K562 (cell line): ENCODE data around the gene USHBP1. TPM values are rescaled to one million over a fixed set of nuclear protein-coding genes. Genes with fewer than 3 reads are reported as not detected.

Experiments
- ATF7 ChIP-seq: fragments of 450-650 bp; IDR thresholded peaks from 2 replicates; pipeline ENCODE4 v1.7.1; 2014; ENCODE audit warnings: mild to moderate bottlenecking, moderate library complexity
- BCOR ChIP-seq: fragments of 450-650 bp; IDR thresholded peaks from 2 replicates; pipeline ENCODE4 v1.6.1; 2016
- CREB1 ChIP-seq, 2 experiments: sonication (generic) in 1 of 2; formaldehyde crosslinking in 1 of 2; IDR thresholded peaks; 2 replicates each; pipeline versions ENCODE4 v1.6.1 to v1.8.0; 2012 to 2022; ENCODE audit warnings: inconsistent platforms in 1 of 2, mild to moderate bottlenecking in 1 of 2, missing genetic modification reagents in 1 of 2, moderate library complexity in 1 of 2
- ELF4 ChIP-seq: fragments of 450-650 bp; formaldehyde crosslinking; IDR thresholded peaks from 2 replicates; pipeline ENCODE4 v1.4.0; 2022; ENCODE audit warnings: missing genetic modification characterization
- HMG20B ChIP-seq: fragments of 250-450 bp; sonication (Bioruptor Pico); IDR thresholded peaks from 2 replicates; pipeline ENCODE4 v1.5.0; 2021; ENCODE audit warnings: mild to moderate bottlenecking
- JUND ChIP-seq, 2 experiments: IDR thresholded peaks; 2 replicates in 1 of 2; 3 replicates in 1 of 2; pipeline ENCODE4 v1.6.1; 2011; ENCODE audit warnings: borderline replicate concordance in 2 of 2, low read depth in 2 of 2, low read length in 2 of 2, improper control_type of control experiment in 1 of 2, missing biosample characterization in 1 of 2, missing genetic modification characterization in 1 of 2, missing genetic modification reagents in 1 of 2
- KDM5B ChIP-seq: fragments of 200-600 bp; sonication (generic); IDR thresholded peaks from 2 replicates; pipeline ENCODE4 v1.6.1; 2012; ENCODE audit warnings: low read depth, mild to moderate bottlenecking, moderate library complexity, low read length, control low read depth, inconsistent platforms; ENCODE audit not compliant: insufficient replicate concordance
- MYBL2 ChIP-seq, 2 experiments: fragments of 450-650 bp in 1 of 2; sonication (generic) in 1 of 2; formaldehyde crosslinking in 1 of 2; IDR thresholded peaks; 2 replicates each; pipeline versions ENCODE4 v1.6.1 to v1.8.1; 2017 to 2022; ENCODE audit warnings: borderline replicate concordance in 1 of 2, inconsistent platforms in 1 of 2, low read depth in 1 of 2, mild to moderate bottlenecking in 1 of 2, missing genetic modification reagents in 1 of 2, moderate library complexity in 1 of 2
- MYNN ChIP-seq, 2 experiments: sonication (generic); formaldehyde crosslinking in 1 of 2; IDR thresholded peaks; 2 replicates each; pipeline versions ENCODE4 v1.5.0 to v1.6.1; 2016 to 2020; ENCODE audit warnings: antibody characterized with exemption in 1 of 2, missing genetic modification reagents in 1 of 2
- NR1H2 ChIP-seq: sonication (generic); formaldehyde crosslinking; IDR thresholded peaks from 2 replicates; pipeline ENCODE4 v1.4.0; 2020; ENCODE audit warnings: mild to moderate bottlenecking, missing genetic modification reagents
- NR2C1 ChIP-seq, 2 experiments: fragments of 450-650 bp; IDR thresholded peaks; 2 replicates each; pipeline ENCODE4 v1.6.1; 2017; ENCODE audit warnings: mild to moderate bottlenecking in 2 of 2, antibody characterized with exemption in 1 of 2, inconsistent platforms in 1 of 2, missing compliant biosample characterization in 1 of 2, missing genetic modification characterization in 1 of 2
- PRPF4 ChIP-seq: fragments of 200-400 bp; formaldehyde crosslinking; IDR thresholded peaks from one replicate; pipeline ENCODE4 v1.6.1; 2017; ENCODE audit warnings: low read length, low read depth, mild to moderate bottlenecking; ENCODE audit not compliant: insufficient read depth, poor library complexity, severe bottlenecking
- RBM15 ChIP-seq: fragments of 200-400 bp; formaldehyde crosslinking; IDR thresholded peaks from 2 replicates; pipeline ENCODE4 v1.6.1; 2018; ENCODE audit warnings: mild to moderate bottlenecking, low read length, moderate library complexity; ENCODE audit not compliant: insufficient read depth
- SAFB2 ChIP-seq: fragments of 200-400 bp; formaldehyde crosslinking; IDR thresholded peaks from 2 replicates; pipeline ENCODE4 v1.6.1; 2018; ENCODE audit warnings: borderline replicate concordance, low read length, low read depth, moderate library complexity; ENCODE audit not compliant: severe bottlenecking
- SMAD4 ChIP-seq: fragments of 250-450 bp; sonication (Bioruptor Pico); conservative IDR thresholded peaks from 2 replicates; pipeline ENCODE4 v1.8.0; 2021; ENCODE audit warnings: inconsistent platforms, mild to moderate bottlenecking, moderate library complexity
- TEAD1 ChIP-seq, 2 experiments: fragments of 450-650 bp in 1 of 2; sonication (generic) in 1 of 2; formaldehyde crosslinking; IDR thresholded peaks; 2 replicates each; pipeline versions ENCODE4 v1.4.0 to v1.8.0; 2020 to 2022; ENCODE audit warnings: mild to moderate bottlenecking in 2 of 2, missing genetic modification reagents in 1 of 2
- ZBTB7A ChIP-seq: IDR thresholded peaks from 2 replicates; pipeline ENCODE4 v1.6.1; 2011; ENCODE audit warnings: low read depth, mild to moderate bottlenecking, low read length, moderate library complexity, borderline replicate concordance; ENCODE audit not compliant: control insufficient read depth
- ZFP1 ChIP-seq: fragments of 450-650 bp; formaldehyde crosslinking; IDR thresholded peaks from 2 replicates; pipeline ENCODE4 v1.4.0; 2020; ENCODE audit warnings: mild to moderate bottlenecking, mixed read lengths
- ZNF707 ChIP-seq: fragments of 250-450 bp; sonication (Bioruptor Pico); conservative IDR thresholded peaks from 2 replicates; pipeline ENCODE4 v1.8.0; 2022; ENCODE audit warnings: inconsistent platforms, mild to moderate bottlenecking, moderate library complexity
- polyA plus RNA-seq, 8 experiments: library from polyadenylated mRNA; depleted of rRNA in 4 of 8; stranded (reverse) in 5 of 8; unstranded in 3 of 8; fragments of >200 nt; fragmentation: Nextera tagmentation in 2 of 8; fragmentation: Illumina TruSeq in 1 of 8; extraction: Ambion mirVana in 2 of 8; extraction: Trizol in 1 of 8; gene quantifications; 2 replicates each; pipeline versions ENCODE4 v1.2.1 to v1.2.3, GENCODE V29; 2011 to 2014; ENCODE audit warnings: inconsistent platforms in 1 of 8, missing spikeins in 1 of 8
- total RNA-seq, 7 experiments: library from RNA; depleted of rRNA in 6 of 7; stranded (reverse); fragments of >200 nt in 6 of 7; fragmentation: Illumina TruSeq in 2 of 7; extraction: Trizol in 2 of 7; gene quantifications; 2 replicates each; pipeline versions ENCODE4 v1.2.1 to v1.2.3, GENCODE V29; 2011 to 2021; ENCODE audit warnings: low replicate concordance in 1 of 7
- TF ChIP-seq, protein P1 (sequence below): sonication (generic); formaldehyde crosslinking; IDR thresholded peaks from 2 replicates; pipeline ENCODE4 v1.9.0; 2022; ENCODE audit warnings: mild to moderate bottlenecking, missing genetic modification reagents
- TF ChIP-seq, protein P2 (sequence below): fragments of 450-650 bp; IDR thresholded peaks from 2 replicates; pipeline ENCODE4 v1.6.1; 2017; ENCODE audit warnings: antibody characterized with exemption, mild to moderate bottlenecking

USHBP1 gene
- total and polyA plus RNA-seq, 9 of the 15 experiments (the other 6 are each of a cell fraction or from before 2014, with no cell fraction given): 0.03 to 0.10 (median 0.05) TPM; not detected in 5

DNA sequence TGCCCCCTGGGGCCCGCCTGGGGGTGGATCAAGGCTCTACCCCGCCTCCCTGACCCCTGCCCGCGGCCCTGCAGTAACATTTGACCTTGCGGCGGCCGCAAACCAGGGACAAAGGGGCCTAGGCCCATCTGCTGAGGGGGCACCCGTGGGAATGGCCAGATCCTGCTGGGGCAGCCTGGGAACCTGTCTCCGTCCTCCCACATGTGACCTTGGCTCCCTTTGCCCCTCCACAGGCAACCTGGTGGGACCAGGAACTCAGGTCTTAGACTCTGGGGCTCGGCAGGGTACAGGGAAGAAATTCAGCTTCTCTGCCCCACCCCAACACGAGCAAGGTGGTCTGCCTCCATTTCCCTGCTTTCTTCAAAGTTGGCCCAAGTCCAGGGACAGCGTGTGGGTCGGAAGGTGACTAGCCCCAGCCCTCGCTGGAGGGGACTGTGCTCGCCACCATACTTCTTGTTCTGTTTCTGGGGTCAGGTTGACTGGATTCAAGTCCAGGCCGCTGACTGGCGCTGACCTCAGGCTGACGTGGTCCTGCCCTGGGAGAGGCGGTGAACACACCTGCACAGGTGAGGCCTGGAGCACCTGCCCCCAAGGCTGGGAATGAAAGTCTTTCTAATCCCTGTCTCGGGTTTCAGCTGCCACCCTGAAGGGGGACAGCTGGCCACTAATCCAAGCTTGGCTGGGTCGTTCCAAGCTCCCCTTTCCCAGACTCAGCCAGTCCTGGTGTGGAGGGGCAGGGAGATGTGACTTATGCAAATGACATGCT is 16.4 kb downstream of the USHBP1 start (continued):
- TF ChIP-seq SAFB2: no peak
- no peak for TF ChIP-seq ELF4 (CRISPR knock-in tag)
- TF ChIP-seq KDM5B: peak; percentile 10
- no peak for TF ChIP-seq ZNF707
- peak; percentile 80 for TF ChIP-seq NR2C1 (IDR thresholded peaks at IDR 0.05)
- peak; percentile 81 for TF ChIP-seq NR2C1 (tag; IDR thresholded peaks at IDR 0.05)
- TF ChIP-seq BCOR: no peak
- TF ChIP-seq RBM15: no peak
- peak; percentile 53; the same call in 1 of the 2 replicates for TF ChIP-seq ZBTB7A
- no peak for TF ChIP-seq PRPF4
- TF ChIP-seq MYNN (IDR thresholded peaks at IDR 0.05): no peak
- TF ChIP-seq MYNN (CRISPR knock-in tag; IDR thresholded peaks at IDR 0.05): no peak
- peak; percentile 50 for TF ChIP-seq SMAD4 (CRISPR knock-in tag)
- no peak for TF ChIP-seq HMG20B
- no peak for TF ChIP-seq NR1H2 (CRISPR knock-in tag)
- no peak for TF ChIP-seq JUND (IDR thresholded peaks at IDR 0.05; ENCODE audit: borderline replicate concordance, low read depth, low read length)
- TF ChIP-seq JUND (tag; IDR thresholded peaks at IDR 0.05; ENCODE audit: borderline replicate concordance, low read depth, low read length): no peak
- no peak for TF ChIP-seq TEAD1 (CRISPR knock-in tag; IDR thresholded peaks at IDR 0.05)
- TF ChIP-seq, protein P1, sequence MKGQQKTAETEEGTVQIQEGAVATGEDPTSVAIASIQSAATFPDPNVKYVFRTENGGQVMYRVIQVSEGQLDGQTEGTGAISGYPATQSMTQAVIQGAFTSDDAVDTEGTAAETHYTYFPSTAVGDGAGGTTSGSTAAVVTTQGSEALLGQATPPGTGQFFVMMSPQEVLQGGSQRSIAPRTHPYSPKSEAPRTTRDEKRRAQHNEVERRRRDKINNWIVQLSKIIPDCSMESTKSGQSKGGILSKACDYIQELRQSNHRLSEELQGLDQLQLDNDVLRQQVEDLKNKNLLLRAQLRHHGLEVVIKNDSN: peak; percentile 41
- TF ChIP-seq CREB1 (IDR thresholded peaks at IDR 0.05): no peak
- TF ChIP-seq CREB1 (CRISPR knock-in tag; IDR thresholded peaks at IDR 0.05): no peak
- no peak for TF ChIP-seq ZFP1
- no peak for TF ChIP-seq ATF7
- TF ChIP-seq, protein P2, sequence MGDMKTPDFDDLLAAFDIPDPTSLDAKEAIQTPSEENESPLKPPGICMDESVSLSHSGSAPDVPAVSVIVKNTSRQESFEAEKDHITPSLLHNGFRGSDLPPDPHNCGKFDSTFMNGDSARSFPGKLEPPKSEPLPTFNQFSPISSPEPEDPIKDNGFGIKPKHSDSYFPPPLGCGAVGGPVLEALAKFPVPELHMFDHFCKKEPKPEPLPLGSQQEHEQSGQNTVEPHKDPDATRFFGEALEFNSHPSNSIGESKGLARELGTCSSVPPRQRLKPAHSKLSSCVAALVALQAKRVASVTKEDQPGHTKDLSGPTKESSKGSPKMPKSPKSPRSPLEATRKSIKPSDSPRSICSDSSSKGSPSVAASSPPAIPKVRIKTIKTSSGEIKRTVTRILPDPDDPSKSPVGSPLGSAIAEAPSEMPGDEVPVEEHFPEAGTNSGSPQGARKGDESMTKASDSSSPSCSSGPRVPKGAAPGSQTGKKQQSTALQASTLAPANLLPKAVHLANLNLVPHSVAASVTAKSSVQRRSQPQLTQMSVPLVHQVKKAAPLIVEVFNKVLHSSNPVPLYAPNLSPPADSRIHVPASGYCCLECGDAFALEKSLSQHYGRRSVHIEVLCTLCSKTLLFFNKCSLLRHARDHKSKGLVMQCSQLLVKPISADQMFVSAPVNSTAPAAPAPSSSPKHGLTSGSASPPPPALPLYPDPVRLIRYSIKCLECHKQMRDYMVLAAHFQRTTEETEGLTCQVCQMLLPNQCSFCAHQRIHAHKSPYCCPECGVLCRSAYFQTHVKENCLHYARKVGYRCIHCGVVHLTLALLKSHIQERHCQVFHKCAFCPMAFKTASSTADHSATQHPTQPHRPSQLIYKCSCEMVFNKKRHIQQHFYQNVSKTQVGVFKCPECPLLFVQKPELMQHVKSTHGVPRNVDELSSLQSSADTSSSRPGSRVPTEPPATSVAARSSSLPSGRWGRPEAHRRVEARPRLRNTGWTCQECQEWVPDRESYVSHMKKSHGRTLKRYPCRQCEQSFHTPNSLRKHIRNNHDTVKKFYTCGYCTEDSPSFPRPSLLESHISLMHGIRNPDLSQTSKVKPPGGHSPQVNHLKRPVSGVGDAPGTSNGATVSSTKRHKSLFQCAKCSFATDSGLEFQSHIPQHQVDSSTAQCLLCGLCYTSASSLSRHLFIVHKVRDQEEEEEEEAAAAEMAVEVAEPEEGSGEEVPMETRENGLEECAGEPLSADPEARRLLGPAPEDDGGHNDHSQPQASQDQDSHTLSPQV: peak; percentile 68; the same call in 1 of the 2 replicates
- no peak for TF ChIP-seq MYBL2 (IDR thresholded peaks at IDR 0.05; ENCODE audit: low read depth)
- no peak for TF ChIP-seq MYBL2 (CRISPR knock-in tag; IDR thresholded peaks at IDR 0.05; ENCODE audit: borderline replicate concordance)
